Measurements from ENCODE around the gene CFAP161.

CFAP161 gene

DNA sequence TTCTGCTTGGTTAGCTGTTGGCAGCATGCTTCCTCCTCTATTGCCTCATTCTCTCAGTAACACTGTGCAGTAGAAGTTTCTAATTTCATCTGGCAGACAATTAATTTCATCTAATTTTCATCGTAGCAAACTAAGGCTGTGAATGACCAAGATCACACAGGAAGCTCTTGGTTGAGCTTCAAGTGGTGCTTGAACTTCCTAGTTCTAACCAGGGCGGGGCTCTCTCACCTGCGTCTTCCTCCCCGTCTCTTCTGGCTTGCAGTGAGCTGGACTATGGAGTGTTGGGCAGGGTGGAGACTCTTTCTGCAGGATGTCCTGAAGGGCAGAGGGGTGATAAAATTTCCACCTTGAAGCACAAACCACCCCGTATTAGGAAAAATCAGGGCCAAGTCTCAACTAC is 60.7 kb downstream of the CFAP161 start:
- TF ChIP-seq, protein P1, sequence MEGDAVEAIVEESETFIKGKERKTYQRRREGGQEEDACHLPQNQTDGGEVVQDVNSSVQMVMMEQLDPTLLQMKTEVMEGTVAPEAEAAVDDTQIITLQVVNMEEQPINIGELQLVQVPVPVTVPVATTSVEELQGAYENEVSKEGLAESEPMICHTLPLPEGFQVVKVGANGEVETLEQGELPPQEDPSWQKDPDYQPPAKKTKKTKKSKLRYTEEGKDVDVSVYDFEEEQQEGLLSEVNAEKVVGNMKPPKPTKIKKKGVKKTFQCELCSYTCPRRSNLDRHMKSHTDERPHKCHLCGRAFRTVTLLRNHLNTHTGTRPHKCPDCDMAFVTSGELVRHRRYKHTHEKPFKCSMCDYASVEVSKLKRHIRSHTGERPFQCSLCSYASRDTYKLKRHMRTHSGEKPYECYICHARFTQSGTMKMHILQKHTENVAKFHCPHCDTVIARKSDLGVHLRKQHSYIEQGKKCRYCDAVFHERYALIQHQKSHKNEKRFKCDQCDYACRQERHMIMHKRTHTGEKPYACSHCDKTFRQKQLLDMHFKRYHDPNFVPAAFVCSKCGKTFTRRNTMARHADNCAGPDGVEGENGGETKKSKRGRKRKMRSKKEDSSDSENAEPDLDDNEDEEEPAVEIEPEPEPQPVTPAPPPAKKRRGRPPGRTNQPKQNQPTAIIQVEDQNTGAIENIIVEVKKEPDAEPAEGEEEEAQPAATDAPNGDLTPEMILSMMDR (IDR thresholded peaks at IDR 0.05; ENCODE audit: low read length) = peak; percentile 5; the same call in 1 of the 2 replicates
- no peak for TF ChIP-seq EZH2 (IDR thresholded peaks at IDR 0.05; ENCODE audit: borderline replicate concordance, low read length)
- Histone ChIP-seq H3K27ac (ENCODE audit: low read depth, low read length, poor library complexity, severe bottlenecking) (no peak overlapping the region), H2AFZ (ENCODE audit: low read length) (no peak overlapping the region), H3K9me3 (ENCODE audit: low read length) (no peaks in the 10 kb centered on the region), H3K9ac (ENCODE audit: low read length) (no peak overlapping the region), H3K36me3 (ENCODE audit: insufficient read depth, low read length) (no peaks in the 10 kb centered on the region), H3K79me2 (ENCODE audit: insufficient read depth, low read length) (no peaks in the 10 kb centered on the region), H3K4me1 (ENCODE audit: insufficient read depth, low read length, severe bottlenecking) (no peaks in the 10 kb centered on the region), H3K4me2 (ENCODE audit: low read length) (no peak overlapping the region), H3K9me2 (ENCODE audit: low read depth, low read length) (no peaks in the 10 kb centered on the region), H4K20me1 (ENCODE audit: insufficient read depth, low read length) (no peaks in the 10 kb centered on the region), H3F3A (ENCODE audit: insufficient read depth, low read length) (no peaks in the 10 kb centered on the region), H3K4me3 (ENCODE audit: low read depth, low read length, poor library complexity, severe bottlenecking) (no peak overlapping the region), H3K27me3 (ENCODE audit: insufficient read depth, low read length) (0 out of 2 replicates have a peak, but pooled peaks cover 5% of the 10 kb centered on the region)

DNA sequence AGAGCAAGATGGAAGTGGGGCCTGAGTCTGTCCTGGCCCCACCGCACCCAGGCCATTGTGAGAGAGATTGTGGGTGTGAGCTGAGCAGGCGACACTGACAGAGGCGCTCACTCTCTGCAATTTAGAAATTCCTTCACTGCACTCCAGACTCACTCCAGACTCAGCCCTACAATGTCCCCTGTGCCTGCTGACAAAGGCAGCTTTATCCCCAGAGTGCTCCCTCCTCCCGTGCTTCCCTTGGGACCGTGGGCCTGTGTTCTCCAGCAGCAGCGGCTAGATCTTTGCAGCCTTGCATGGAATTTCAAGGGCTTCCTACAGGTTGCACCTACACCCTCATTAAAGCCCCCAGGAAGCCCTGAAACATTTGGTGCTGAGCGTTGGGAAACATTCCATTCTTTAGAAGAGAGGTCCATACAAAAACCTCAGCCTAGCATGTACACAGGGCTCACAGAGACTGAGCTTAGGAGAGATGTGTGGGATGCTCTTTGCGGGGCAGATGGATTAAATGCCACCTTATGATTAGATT is 61.3 kb downstream of the CFAP161 start:
- no peaks in the 10 kb centered on the region for H3K36me3 ChIP-seq (ENCODE audit: insufficient read depth, low read length)

DNA sequence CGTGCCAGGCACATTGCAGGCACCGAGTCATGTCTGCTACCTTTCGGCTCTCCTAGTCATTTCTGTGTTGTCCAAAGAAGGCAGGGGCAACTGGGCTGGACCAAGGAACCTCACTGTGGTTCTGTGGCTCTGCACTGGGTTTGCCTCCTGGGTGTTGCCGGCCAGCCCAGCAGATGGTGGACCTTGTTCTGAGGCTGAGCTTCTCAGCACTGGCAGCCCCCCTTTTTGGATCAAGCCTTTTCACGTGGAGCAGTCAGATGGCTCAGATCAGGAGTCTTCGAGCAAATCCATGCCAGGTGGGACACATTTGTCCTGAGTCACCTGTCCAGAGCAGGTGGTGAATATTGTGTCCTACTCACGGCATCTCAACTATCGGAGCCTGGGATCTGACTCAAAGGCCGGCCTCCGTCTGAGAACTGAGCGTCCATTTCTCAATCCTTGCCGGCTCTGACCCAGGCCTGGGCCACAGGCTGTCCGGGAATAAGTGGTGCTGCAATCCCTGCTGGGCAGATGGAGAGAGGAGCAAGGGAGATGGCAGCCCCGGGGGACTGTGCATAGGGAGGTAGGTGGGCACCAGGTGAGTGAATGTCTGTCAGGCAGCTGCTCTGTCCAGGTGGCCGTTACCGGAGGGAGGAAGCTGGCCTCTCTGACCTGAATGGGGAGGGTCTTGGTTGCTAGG is 62.6 kb downstream of the CFAP161 start, which contains the start of gene IL16:
Gene IL16, plus strand, starts transcription at position 304 of the 679 bp plus-strand sequence. CDS start 28,521 bp downstream, outside the sequence.
- H3F3A ChIP-seq (ENCODE audit: insufficient read depth, low read length) = no peaks in the 10 kb centered on the region
- H3K4me1 ChIP-seq (ENCODE audit: insufficient read depth, low read length, severe bottlenecking) = no peaks in the 10 kb centered on the region
- no peak within 1 kb of the TSS for H3K27ac ChIP-seq (ENCODE audit: low read depth, low read length, poor library complexity, severe bottlenecking)
- no peak for TF ChIP-seq EZH2 (IDR thresholded peaks at IDR 0.05; ENCODE audit: borderline replicate concordance, low read length)
- TF ChIP-seq, protein P1 (IDR thresholded peaks at IDR 0.05; ENCODE audit: low read length) = no peak
- H3K27me3 ChIP-seq (ENCODE audit: insufficient read depth, low read length) = 0 out of 2 replicates have a peak, but pooled peaks cover 5% of the 10 kb centered on the region
- H3K36me3 ChIP-seq (ENCODE audit: insufficient read depth, low read length) = no peaks in the 10 kb centered on the region
- no peak within 1 kb of the TSS for H2AFZ ChIP-seq (ENCODE audit: low read length)
- H4K20me1 ChIP-seq (ENCODE audit: insufficient read depth, low read length) = no peaks in the 10 kb centered on the region
- no peaks in the 10 kb centered on the region for H3K79me2 ChIP-seq (ENCODE audit: insufficient read depth, low read length)
- H3K4me2 ChIP-seq (ENCODE audit: low read length) = no peak within 1 kb of the TSS
- no peak within 1 kb of the TSS for H3K4me3 ChIP-seq (ENCODE audit: low read depth, low read length, poor library complexity, severe bottlenecking)
- H3K9me3 ChIP-seq (ENCODE audit: low read length) = no peaks in the 10 kb centered on the region
- H3K9ac ChIP-seq (ENCODE audit: low read length) = no peak within 1 kb of the TSS
- H3K9me2 ChIP-seq (ENCODE audit: low read depth, low read length) = no peaks in the 10 kb centered on the region

More for the DNA sequence above, 61.3 kb downstream of the CFAP161 start:
- Histone ChIP-seq H4K20me1 (ENCODE audit: insufficient read depth, low read length) (no peaks in the 10 kb centered on the region), H3K27ac (ENCODE audit: low read depth, low read length, poor library complexity, severe bottlenecking) (no peak overlapping the region), H3K4me1 (ENCODE audit: insufficient read depth, low read length, severe bottlenecking) (no peaks in the 10 kb centered on the region), H3K9ac (ENCODE audit: low read length) (no peak overlapping the region), H3K27me3 (ENCODE audit: insufficient read depth, low read length) (0 out of 2 replicates have a peak, but pooled peaks cover 5% of the 10 kb centered on the region), H2AFZ (ENCODE audit: low read length) (no peak overlapping the region), H3K4me2 (ENCODE audit: low read length) (no peak overlapping the region), H3F3A (ENCODE audit: insufficient read depth, low read length) (no peaks in the 10 kb centered on the region), H3K79me2 (ENCODE audit: insufficient read depth, low read length) (no peaks in the 10 kb centered on the region), H3K4me3 (ENCODE audit: low read depth, low read length, poor library complexity, severe bottlenecking) (no peak overlapping the region), H3K9me2 (ENCODE audit: low read depth, low read length) (no peaks in the 10 kb centered on the region), H3K9me3 (ENCODE audit: low read length) (no peaks in the 10 kb centered on the region)
- TF ChIP-seq EZH2 (IDR thresholded peaks at IDR 0.05; ENCODE audit: borderline replicate concordance, low read length) = no peak

All from OCI-LY1 (cell line).